Lung (tissue), 12 donors: ENCODE measurements around the gene COPS2. TPM values are rescaled to one million over a fixed set of nuclear protein-coding genes. Genes with fewer than 3 reads are reported as not detected.

Experiments
- ATAC-seq: fragments of 200-7000 bp; cut with Tn5 transposase; one replicate; pipeline ENCODE4 v1.9.1; 2020; ENCODE audit warnings: moderate number of reproducible peaks; ENCODE audit not compliant: insufficient read depth, low FRiP score
- DNase-seq, 3 donors: peaks; one replicate each; pipeline ENCODE4 v3.0.0-alpha.2; 2013 to 2017
- H3K27ac ChIP-seq, 2 donors: one replicate each; pipeline ENCODE4 v1.5.1; 2013; ENCODE audit warnings: mild to moderate bottlenecking in 2 of 2, moderate library complexity in 2 of 2, control low read depth in 1 of 2, inconsistent platforms in 1 of 2, low read depth in 1 of 2, low read length in 1 of 2
- H3K27me3 ChIP-seq, 3 donors: one replicate each; pipeline ENCODE4 v1.5.1; 2013; ENCODE audit warnings: low read length in 2 of 3; ENCODE audit not compliant: control insufficient read depth in 3 of 3, insufficient read depth in 3 of 3
- H3K36me3 ChIP-seq, 4 donors: one replicate each; pipeline ENCODE4 v1.5.1; 2013; ENCODE audit warnings: low read length in 4 of 4, mild to moderate bottlenecking in 1 of 4, moderate library complexity in 1 of 4; ENCODE audit not compliant: control insufficient read depth in 4 of 4, insufficient read depth in 4 of 4
- H3K4me1 ChIP-seq, 5 donors: one replicate each; pipeline ENCODE4 v1.5.1; 2013; ENCODE audit warnings: low read length in 5 of 5, mild to moderate bottlenecking in 2 of 5, moderate library complexity in 1 of 5; ENCODE audit not compliant: control insufficient read depth in 5 of 5, insufficient read depth in 5 of 5
- H3K4me3 ChIP-seq: one replicate; pipeline ENCODE4 v1.5.1; 2013; ENCODE audit warnings: mild to moderate bottlenecking, control low read depth, moderate library complexity
- H3K9ac ChIP-seq, 2 donors: one replicate each; pipeline ENCODE4 v1.5.1; 2013; ENCODE audit warnings: low read length in 2 of 2, control low read depth in 1 of 2; ENCODE audit not compliant: insufficient read depth in 1 of 2
- H3K9me3 ChIP-seq, 4 donors: one replicate each; pipeline ENCODE4 v1.5.1; 2013; ENCODE audit warnings: low read length in 3 of 4, mild to moderate bottlenecking in 1 of 4, moderate library complexity in 1 of 4; ENCODE audit not compliant: control insufficient read depth in 4 of 4, insufficient read depth in 3 of 4
- CTCF ChIP-seq: IDR thresholded peaks from 2 replicates; pipeline ENCODE4 v1.5.1; 2012; ENCODE audit warnings: mild to moderate bottlenecking; ENCODE audit errors: control extremely low read depth, extremely low read depth
- WGBS, 2 donors: extraction: QIAGEN DNeasy Blood & Tissue Kit; methylation state at CpG; one replicate each; pipeline ENCODE4 v1.1.7; 2013; 5-methylcytosine and 5-hydroxymethylcytosine counted together
- polyA plus RNA-seq, 2 donors: library from polyadenylated mRNA; stranded (reverse); fragments of 200-250 nt; gene quantifications; one replicate each; pipeline ENCODE4 v1.2.1, GENCODE V29; 2013
- total RNA-seq, 2 donors: library from RNA; depleted of rRNA in 1 of 2; stranded (reverse); fragments of >200 nt in 1 of 2; gene quantifications; one replicate each; pipeline ENCODE4 v1.2.1, GENCODE V29; 2014 to 2021
- donor health status: control.
- donor health status: control.
- donor health status: Bipolar disorder and iron deficiency.
- donor health status: healthy.
- donor health status: DM: yes; HTN: yes; CAD: no.

COPS2 gene
- total and polyA plus RNA-seq, 4 donors: 36.7 to 117 (median 43.0) TPM

- Histone ChIP-seq H3K27me3 (no peaks in the 10 kb centered on the region), H3K27ac (no peak overlapping the region), H3K9me3 (no peaks in the 10 kb centered on the region), H3K4me3 (no peak overlapping the region), H3K9ac (no peak overlapping the region), H3K36me3 (no peaks in the 10 kb centered on the region), H3K4me1 (peaks cover 0 to 10% (median 4%) of the 10 kb centered on the region in 5 donors)
- no peak for TF ChIP-seq CTCF
- no peak for DNase-seq
- WGBS, 2 donors: 96 to 97% methylated on average over 4 of the region's 4 CpGs
- no peak for ATAC-seq
These were observed 41.5 kb upstream of the COPS2 start for GRCh38 chr15:49196856-49197255.

GRCh38 chr15:49191892-49192291, 36.5 kb upstream of the COPS2 start:
- 90 to 95% methylated on average over 2 of the region's 2 CpGs for WGBS, 2 donors
- no peaks in the 10 kb centered on the region for H3K9me3 ChIP-seq
- no peak for ATAC-seq
- no peak for DNase-seq
- no peak overlapping the region for H3K9ac ChIP-seq
- H3K4me3 ChIP-seq: no peak overlapping the region
- peaks cover 0 to 1% (median 0%) of the 10 kb centered on the region in 4 donors for H3K36me3 ChIP-seq
- H3K27me3 ChIP-seq: no peaks in the 10 kb centered on the region
- no peaks in the 10 kb centered on the region for H3K4me1 ChIP-seq
- H3K27ac ChIP-seq: no peak overlapping the region
- TF ChIP-seq CTCF: no peak

DNA sequence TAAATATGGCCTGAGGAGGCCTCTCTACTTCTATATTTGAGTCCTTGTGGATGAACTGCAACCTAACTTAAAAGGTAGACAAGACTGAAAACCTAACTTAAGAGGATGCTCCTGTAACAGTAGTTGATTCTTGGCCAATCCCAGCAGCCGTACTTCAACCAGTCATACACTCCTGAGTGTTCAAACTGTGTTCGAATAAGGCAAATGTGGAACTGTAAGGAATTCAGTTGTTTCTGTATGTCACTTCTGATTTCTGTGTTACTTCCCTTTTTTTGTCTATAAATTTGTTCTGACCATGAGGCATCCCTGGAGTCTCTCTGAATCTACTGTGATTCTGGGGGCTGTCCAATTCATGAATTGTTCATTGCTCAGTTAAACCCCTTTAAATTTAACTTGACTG, 35.2 kb upstream of the COPS2 start:
- TF ChIP-seq CTCF: no peak
- peaks cover 0 to 5% (median 0%) of the 10 kb centered on the region in 4 donors for H3K9me3 ChIP-seq
- 31 to 77% methylated on average over 2 of the region's 2 CpGs for WGBS, 2 donors
- no peaks in the 10 kb centered on the region for H3K27me3 ChIP-seq
- H3K27ac ChIP-seq: no peak overlapping the region
- DNase-seq: no peak
- no peak overlapping the region for H3K9ac ChIP-seq
- H3K4me1 ChIP-seq: no peaks in the 10 kb centered on the region
- ATAC-seq: no peak
- H3K36me3 ChIP-seq: peaks cover 0 to 1% (median 0%) of the 10 kb centered on the region in 4 donors
- H3K4me3 ChIP-seq: no peak overlapping the region

- Histone ChIP-seq H3K9me3 (peaks cover 0 to 9% (median 0%) of the 10 kb centered on the region in 4 donors), H3K4me3 (no peak overlapping the region), H3K27me3 (no peaks in the 10 kb centered on the region), H3K4me1 (no peaks in the 10 kb centered on the region), H3K9ac (no peak overlapping the region), H3K36me3 (peaks cover 0 to 1% (median 0%) of the 10 kb centered on the region in 4 donors), H3K27ac (no peak overlapping the region)
- DNase-seq (no peak), ATAC-seq (no peak)
- WGBS, 2 donors: 86 to 87% methylated on average over 2 of the region's 2 CpGs
- no peak for TF ChIP-seq CTCF
These were observed 34.2 kb upstream of the COPS2 start for GRCh38 chr15:49189631-49190030.
